HepG2 (cell line): ENCODE measurements around the gene TAS2R10. TPM values are rescaled to one million over a fixed set of nuclear protein-coding genes. Genes with fewer than 3 reads are reported as not detected.

Source experiments
- ATAC-seq: fragments of 200-7000 bp; cut with Tn5 transposase; 3 replicates; pipeline ENCODE4 v1.9.1; 2020; ENCODE audit warnings: mild to moderate bottlenecking, moderate library complexity
- BruUV-seq: library from RNA; stranded (reverse); fragments of 400-500 nt; replicated peaks from 2 replicates; lab custom pipeline; 2021; lab: Mats Ljungman, UMichigan
- CTCF ChIA-PET: fragments of 300-600 bp; formaldehyde crosslinking; extraction: SDS; loops from one replicate; lab custom pipeline; 2021; ENCODE audit warnings: low total read pairs, inconsistent platforms, low intra/inter-chr PET ratio; lab: Yijun Ruan, JAX
- POLR2A ChIA-PET: fragments of 350-600 bp; sonication (Branson Sonifier 250); formaldehyde crosslinking; loops from one replicate; lab custom pipeline; 2020; ENCODE audit warnings: antibody characterized with exemption, inconsistent platforms; lab: Yijun Ruan, JAX
- DNase-seq: peaks from one replicate; pipeline ENCODE4 v3.0.0-alpha.2; 2015; ENCODE audit warnings: low spot score
- FAIRE-seq: peaks from 3 replicates; lab custom pipeline; 2011; peaks lifted over from hg19 to GRCh38; lab: Jason Lieb, UNC
- H2AFZ ChIP-seq: one replicate; pipeline ENCODE4 v1.6.1; 2011; ENCODE audit warnings: low read length, inconsistent platforms
- H3K27ac ChIP-seq: fragments of 300-600 bp; 3 replicates; pipeline ENCODE4 v1.8.0; 2011; ENCODE audit warnings: mixed run types, mild to moderate bottlenecking, mixed read lengths, low read length, inconsistent platforms; ENCODE audit not compliant: insufficient read depth; ENCODE audit errors: extremely low read length
- H3K27me3 ChIP-seq, 2 experiments: fragments of 200-600 bp in 1 of 2; 2 replicates in 1 of 2; 3 replicates in 1 of 2; pipeline versions ENCODE4 v1.6.0 to v1.8.0; 2011; ENCODE audit warnings: low read length in 2 of 2, mild to moderate bottlenecking in 2 of 2, moderate library complexity in 2 of 2, inconsistent platforms in 1 of 2; ENCODE audit not compliant: insufficient read depth in 2 of 2, control insufficient read depth in 1 of 2
- H3K36me3 ChIP-seq, 2 experiments: fragments of 200-600 bp in 1 of 2; replicated peaks in 1 of 2; 2 replicates in 1 of 2; 3 replicates in 1 of 2; pipeline versions ENCODE4 v1.5.1 to v1.8.0; 2011; ENCODE audit warnings: low read length in 2 of 2, inconsistent platforms in 1 of 2; ENCODE audit not compliant: insufficient read depth in 2 of 2, control insufficient read depth in 1 of 2
- H3K4me1 ChIP-seq: 2 replicates; pipeline ENCODE4 v1.5.1; 2012; ENCODE audit warnings: low read length, inconsistent platforms; ENCODE audit not compliant: insufficient read depth
- H3K4me2 ChIP-seq: 2 replicates; pipeline ENCODE4 v1.6.0; 2011; ENCODE audit warnings: low read depth, low read length, inconsistent platforms
- H3K4me3 ChIP-seq, 3 experiments: fragments of 200-600 bp in 1 of 3; sonication (generic), shearing (Covaris generic) in 1 of 3; replicated peaks in 1 of 3; 2 replicates each; pipeline ENCODE4 v1.5.1; 2011 to 2016; ENCODE audit warnings: low read length in 3 of 3, inconsistent platforms in 2 of 3, low read depth in 2 of 3, mild to moderate bottlenecking in 2 of 3, control low read depth in 1 of 3, mixed read lengths in 1 of 3; ENCODE audit not compliant: insufficient read depth in 1 of 3
- H3K79me2 ChIP-seq: one replicate; pipeline ENCODE4 v1.6.1; 2011; ENCODE audit warnings: low read length, inconsistent platforms; ENCODE audit not compliant: insufficient read depth
- H3K9ac ChIP-seq: 2 replicates; pipeline ENCODE4 v1.6.0; 2011; ENCODE audit warnings: mild to moderate bottlenecking, low read depth, low read length, inconsistent platforms; ENCODE audit not compliant: insufficient read depth
- H3K9me3 ChIP-seq: 2 replicates; pipeline ENCODE4 v1.5.1; 2012; ENCODE audit warnings: mild to moderate bottlenecking, low read length
- H4K20me1 ChIP-seq: 2 replicates; pipeline ENCODE4 v1.6.0; 2011; ENCODE audit warnings: inconsistent platforms, mild to moderate bottlenecking, low read length, moderate library complexity; ENCODE audit not compliant: insufficient read depth
- NFAT5 ChIP-seq: sonication (generic); formaldehyde crosslinking; IDR thresholded peaks from 2 replicates; pipeline ENCODE4 v1.4.0; 2020; ENCODE audit warnings: missing genetic modification reagents
- SMC3 ChIP-seq: IDR thresholded peaks from 2 replicates; pipeline ENCODE4 v1.6.1; 2011; ENCODE audit warnings: low read length, improper control_type of control experiment
- SRF ChIP-seq: IDR thresholded peaks from 2 replicates; pipeline ENCODE4 v1.6.1; 2011; ENCODE audit warnings: mild to moderate bottlenecking, low read depth, low read length, moderate library complexity
- TIGD3 ChIP-seq: sonication (generic); formaldehyde crosslinking; IDR thresholded peaks from 2 replicates; pipeline ENCODE4 v1.5.1; 2020; ENCODE audit warnings: mild to moderate bottlenecking, missing genetic modification reagents, borderline replicate concordance
- ZFP82 ChIP-seq: sonication (generic); formaldehyde crosslinking; IDR thresholded peaks from 2 replicates; pipeline ENCODE4 v1.5.1; 2020; ENCODE audit warnings: mild to moderate bottlenecking, missing genetic modification reagents, borderline replicate concordance
- ZHX1 ChIP-seq: sonication (generic); formaldehyde crosslinking; IDR thresholded peaks from 2 replicates; pipeline ENCODE4 v1.8.1; 2022; ENCODE audit warnings: low read depth, mild to moderate bottlenecking, missing genetic modification reagents
- ZMYM2 ChIP-seq: sonication (generic); formaldehyde crosslinking; IDR thresholded peaks from 2 replicates; pipeline ENCODE4 v1.8.0; 2022; ENCODE audit warnings: mild to moderate bottlenecking, missing genetic modification reagents
- ZNF18 ChIP-seq: sonication (generic); formaldehyde crosslinking; IDR thresholded peaks from 2 replicates; pipeline ENCODE4 v1.8.0; 2022; ENCODE audit warnings: mild to moderate bottlenecking, missing genetic modification reagents; ENCODE audit not compliant: insufficient replicate concordance
- ZNF562 ChIP-seq: sonication (generic); formaldehyde crosslinking; IDR thresholded peaks from 2 replicates; pipeline ENCODE4 v1.8.0; 2022; ENCODE audit warnings: missing genetic modification reagents, borderline replicate concordance
- ZNF652 ChIP-seq: IDR thresholded peaks from 2 replicates; pipeline ENCODE4 v1.6.1; 2016; ENCODE audit warnings: low read depth, borderline replicate concordance
- ZNF737 ChIP-seq: sonication (generic); formaldehyde crosslinking; IDR thresholded peaks from 2 replicates; pipeline ENCODE4 v1.5.0; 2020; ENCODE audit warnings: missing genetic modification reagents, mild to moderate bottlenecking, borderline replicate concordance
- WGBS: methylation state at CpG from one replicate; pipeline ENCODE4 v1.1.6; 2017; ENCODE audit warnings: low lambda C conversion rate; 5-methylcytosine and 5-hydroxymethylcytosine counted together
- in situ Hi-C: cut with HindIII; loops from 2 replicates; pipeline ENCODE4 v1.10.0; 2017; ENCODE audit warnings: low pct_unique_long_range_greater_than_20kb; ENCODE audit not compliant: extremely low pct_ligation_motif_present
- intact Hi-C: fragments of 100-400 bp; cut with micrococcal nuclease; formaldehyde crosslinking; loops from one replicate; pipeline ENCODE4 v1.10.0; 2022; ENCODE audit not compliant: unreplicated experiment
- polyA plus RNA-seq, 8 experiments: library from polyadenylated mRNA; depleted of rRNA in 3 of 8; stranded (reverse) in 7 of 8; unstranded in 1 of 8; fragments of >200 nt; fragmentation: Illumina TruSeq in 4 of 8; extraction: Trizol in 4 of 8; gene quantifications; 2 replicates each; pipeline versions ENCODE4 v1.2.1 to v1.2.3, GENCODE V29; 2011 to 2016; ENCODE audit warnings: low read depth in 4 of 8, missing spikeins in 1 of 8, mixed read lengths in 1 of 8; ENCODE audit not compliant: insufficient read depth in 1 of 8
- total RNA-seq, 5 experiments: library from RNA; depleted of rRNA; stranded (reverse); fragments of >200 nt; fragmentation: Illumina TruSeq; extraction: Trizol; gene quantifications; 2 replicates each; pipeline ENCODE4 v1.2.3, GENCODE V29; 2016; ENCODE audit warnings: low read depth in 1 of 5

The TAS2R10 gene
- total and polyA plus RNA-seq, 2 of the 13 experiments (the other 11 are each of a cell fraction or from before 2014, with no cell fraction given), result 0.98 to 1.00 TPM

DNA sequence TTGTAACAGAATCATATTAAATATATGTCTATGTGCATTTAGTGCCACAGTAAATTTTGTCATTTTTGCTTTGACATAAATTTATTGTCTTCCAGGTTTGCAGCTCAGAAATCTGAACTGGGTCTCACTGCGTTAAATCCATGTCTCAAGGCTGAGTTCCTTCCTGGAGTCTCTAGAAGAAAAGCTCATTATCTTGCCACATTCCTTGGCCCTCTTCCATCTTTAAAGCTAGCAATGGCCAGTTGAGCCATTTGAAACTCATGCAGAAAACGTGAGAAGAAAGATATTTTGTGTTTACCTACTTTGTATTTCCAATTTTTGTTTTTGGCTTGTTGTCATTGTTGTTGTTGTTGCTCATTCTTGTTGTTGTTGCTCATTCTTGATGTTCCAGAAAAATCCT is 47.2 kb upstream of the TAS2R10 start (continued):
- TF ChIP-seq ZHX1, result no peak
- TF ChIP-seq ZNF562, result no peak
- TF ChIP-seq ZNF737 (CRISPR knock-in tag), result no peak
- TF ChIP-seq ZMYM2, result no peak

GRCh38 chr12:10867381-10867780 is 41.2 kb upstream of the TAS2R10 start:
- H3K27ac ChIP-seq, result no peak overlapping the region
- POLR2A ChIA-PET, result no interaction called here
- peak; percentile 23 for DNase-seq
- H2AFZ ChIP-seq, result no peak overlapping the region
- FAIRE-seq, result peak; percentile 8
- no peak overlapping the region for H3K9ac ChIP-seq
- in situ Hi-C loops, result no loop called here
- CTCF ChIA-PET, result interaction anchor here (1.1 to 2.0 kb wide), 2 partner anchors 34 to 332 kb away, joined by 5 to 13 read pairs; no protein-coding TSS in a partner anchor
- no peak overlapping the region for H3K4me2 ChIP-seq
- WGBS, result 71% methylated on average over 2 of the region's 2 CpGs
- H3K4me3 ChIP-seq, result no peak overlapping the region
- no peaks in the 10 kb centered on the region for H3K9me3 ChIP-seq
- H3K27me3 ChIP-seq, result no peaks in the 10 kb centered on the region; a peak in 1 of 5 replicates
- peaks cover 14% of the 10 kb centered on the region; the same call in 1 of the 2 replicates for H3K4me1 ChIP-seq
- H3K36me3 ChIP-seq, result no peaks in the 10 kb centered on the region
- H4K20me1 ChIP-seq, result no peaks in the 10 kb centered on the region
- H3K79me2 ChIP-seq, result no peaks in the 10 kb centered on the region
- intact Hi-C loops, result loop anchor here (1.0 to 5.0 kb wide), 2 partner anchors 35 to 332 kb away; no protein-coding TSS in a partner anchor
- no TSS peak for BruUV-seq
- ATAC-seq, result peak; percentile 76
- peak; percentile 58; the same call in 1 of the 2 replicates for TF ChIP-seq SMC3
- TF ChIP-seq NFAT5 (CRISPR knock-in tag), result no peak
- no peak for TF ChIP-seq TIGD3
- TF ChIP-seq ZFP82 (CRISPR knock-in tag), result no peak
- no peak for TF ChIP-seq SRF
- TF ChIP-seq ZNF18, result no peak
- no peak for TF ChIP-seq ZNF652 (CRISPR knock-in tag)
